ENCODE data around the gene PLEKHJ1. TPM values are rescaled to one million over a fixed set of nuclear protein-coding genes. Genes with fewer than 3 reads are reported as not detected.

Gene PLEKHJ1
- total RNA-seq, 6 donors from 2014 or later, result 67.2 to 114 (median 79.3) TPM

DNA sequence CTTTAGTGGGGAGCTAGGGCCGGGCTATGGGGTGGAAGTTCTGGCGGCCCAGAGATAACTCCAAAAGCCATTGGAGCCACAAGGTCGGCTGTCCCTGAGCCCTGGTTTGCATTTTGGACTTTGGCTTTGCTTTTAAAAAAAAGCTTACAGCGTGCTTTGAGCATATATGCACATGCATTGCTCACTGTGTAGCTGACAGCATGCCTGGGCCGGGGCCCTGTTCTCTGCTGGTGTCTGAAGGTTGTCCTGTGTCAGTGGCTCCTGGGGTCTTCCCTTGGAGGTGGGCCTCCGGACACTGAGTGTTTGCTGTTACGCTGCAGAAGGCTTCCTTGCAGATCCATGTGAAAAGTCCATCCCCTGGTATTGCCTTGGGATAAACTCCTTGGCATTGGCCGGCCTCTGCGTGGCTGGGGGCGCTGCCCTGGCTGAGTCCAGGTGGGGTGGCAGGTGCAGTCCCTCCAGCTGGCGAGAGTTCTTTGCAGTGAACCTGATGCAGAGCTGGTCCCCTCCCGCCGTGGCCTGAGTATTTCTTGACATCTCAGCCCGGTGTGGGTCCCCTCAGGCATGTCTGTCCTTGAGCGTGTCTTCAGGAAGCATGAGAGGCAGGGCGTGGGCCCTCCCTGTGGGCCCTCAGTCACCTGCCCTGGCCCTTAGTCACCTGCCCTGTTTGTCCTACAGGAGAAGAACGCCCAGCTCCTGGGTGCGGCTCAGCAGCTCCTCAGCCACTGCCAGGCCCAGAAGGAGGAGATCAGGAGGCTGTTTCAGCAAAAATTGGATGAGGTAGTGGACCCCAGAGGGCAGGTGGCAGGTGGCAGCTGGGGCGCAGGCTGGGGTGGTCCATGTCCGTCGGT is 23.0 kb downstream of the PLEKHJ1 start:
- no peaks in the 10 kb centered on the region for H3K27me3 ChIP-seq
- 89 to 91% methylated on average over 5 to 21 of the region's 21 CpGs for WGBS, 2 donors
- peak overlapping the region; percentile 23 to 73 (median 65) for H3K27ac ChIP-seq
- DNase-seq (peak; percentile 60 to 64), ATAC-seq (ENCODE audit: low FRiP score in 2 of 2) (peak; percentile 32 to 70)
- peaks cover 6 to 30% (median 11%) of the 10 kb centered on the region in 4 donors for H3K4me1 ChIP-seq
- H3K36me3 ChIP-seq, result peaks cover 22 to 98% (median 91%) of the 10 kb centered on the region in 4 donors
- peak overlapping the region in 1 of 4 donors; percentile 2 for H3K4me3 ChIP-seq
- no peaks in the 10 kb centered on the region for H3K9me3 ChIP-seq
- no peak for TF ChIP-seq POLR2A (IDR thresholded peaks at IDR 0.05)
- TF ChIP-seq, protein P1, sequence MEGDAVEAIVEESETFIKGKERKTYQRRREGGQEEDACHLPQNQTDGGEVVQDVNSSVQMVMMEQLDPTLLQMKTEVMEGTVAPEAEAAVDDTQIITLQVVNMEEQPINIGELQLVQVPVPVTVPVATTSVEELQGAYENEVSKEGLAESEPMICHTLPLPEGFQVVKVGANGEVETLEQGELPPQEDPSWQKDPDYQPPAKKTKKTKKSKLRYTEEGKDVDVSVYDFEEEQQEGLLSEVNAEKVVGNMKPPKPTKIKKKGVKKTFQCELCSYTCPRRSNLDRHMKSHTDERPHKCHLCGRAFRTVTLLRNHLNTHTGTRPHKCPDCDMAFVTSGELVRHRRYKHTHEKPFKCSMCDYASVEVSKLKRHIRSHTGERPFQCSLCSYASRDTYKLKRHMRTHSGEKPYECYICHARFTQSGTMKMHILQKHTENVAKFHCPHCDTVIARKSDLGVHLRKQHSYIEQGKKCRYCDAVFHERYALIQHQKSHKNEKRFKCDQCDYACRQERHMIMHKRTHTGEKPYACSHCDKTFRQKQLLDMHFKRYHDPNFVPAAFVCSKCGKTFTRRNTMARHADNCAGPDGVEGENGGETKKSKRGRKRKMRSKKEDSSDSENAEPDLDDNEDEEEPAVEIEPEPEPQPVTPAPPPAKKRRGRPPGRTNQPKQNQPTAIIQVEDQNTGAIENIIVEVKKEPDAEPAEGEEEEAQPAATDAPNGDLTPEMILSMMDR (IDR thresholded peaks at IDR 0.05), result no peak
- TF ChIP-seq EP300 (IDR thresholded peaks at IDR 0.05), result no peak

- Histone ChIP-seq H3K9me3 (no peaks in the 10 kb centered on the region), H3K4me3 (no peak overlapping the region), H3K27me3 (no peaks in the 10 kb centered on the region), H3K36me3 (peaks cover 21 to 96% (median 87%) of the 10 kb centered on the region in 4 donors), H3K4me1 (peaks cover 6 to 35% (median 14%) of the 10 kb centered on the region in 4 donors), H3K27ac (peak overlapping the region in 2 of 4 donors; percentile 69 to 73)
- TF ChIP-seq POLR2A (IDR thresholded peaks at IDR 0.05) (no peak), POLR2AphosphoS5 (IDR thresholded peaks at IDR 0.05) (no peak), EP300 (IDR thresholded peaks at IDR 0.05) (no peak)
- TF ChIP-seq, protein P1 (IDR thresholded peaks at IDR 0.05), result no peak
- ATAC-seq (ENCODE audit: low FRiP score in 2 of 2), result no peak
- peak in 1 of 2 donors; percentile 65 for DNase-seq
- WGBS, 2 donors, result 93 to 96% methylated on average over 16 to 25 of the region's 33 CpGs
These were observed 25.0 kb downstream of the PLEKHJ1 start for GRCh38 chr19:2210987-2211740.

- H3K9me3 ChIP-seq, result no peaks in the 10 kb centered on the region
- ATAC-seq (ENCODE audit: low FRiP score in 2 of 2), result no peak
- 90 to 96% methylated on average over 20 to 21 of the region's 21 CpGs for WGBS, 2 donors
- peaks cover 15 to 95% (median 77%) of the 10 kb centered on the region in 4 donors for H3K36me3 ChIP-seq
- peaks cover 6 to 35% (median 14%) of the 10 kb centered on the region in 4 donors for H3K4me1 ChIP-seq
- H3K27me3 ChIP-seq, result no peaks in the 10 kb centered on the region
- DNase-seq, result peak in 1 of 2 donors; percentile 86
- H3K27ac ChIP-seq, result peak overlapping the region in 1 of 4 donors; percentile 18
- TF ChIP-seq, protein P1 (IDR thresholded peaks at IDR 0.05), result no peak
- TF ChIP-seq POLR2AphosphoS5 (IDR thresholded peaks at IDR 0.05) (no peak), POLR2A (IDR thresholded peaks at IDR 0.05) (no peak), EP300 (IDR thresholded peaks at IDR 0.05) (no peak)
- no peak overlapping the region for H3K4me3 ChIP-seq
These were observed 25.9 kb downstream of the PLEKHJ1 start for GRCh38 chr19:2210206-2210605.

DNA sequence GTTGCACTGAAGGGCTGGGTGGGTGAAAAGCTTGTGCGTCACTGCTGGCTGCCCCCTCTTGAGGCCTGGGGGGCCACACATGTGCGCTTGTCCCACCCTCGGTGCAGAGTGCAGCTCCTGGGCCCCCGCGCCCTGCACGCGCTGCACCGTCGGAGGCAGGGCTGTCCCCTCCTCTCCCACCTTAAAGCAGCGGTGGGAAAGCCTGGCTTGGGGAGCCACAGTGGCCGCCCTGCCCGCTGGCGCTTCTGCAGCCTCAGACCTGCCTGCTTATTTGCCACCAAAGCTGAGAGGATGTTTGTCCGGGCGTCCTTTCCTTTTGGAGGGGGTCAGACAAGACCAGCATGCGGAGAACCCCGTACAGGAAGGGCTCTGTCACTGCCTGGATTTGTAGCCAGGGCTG is 26.7 kb downstream of the PLEKHJ1 start:
- no peak for ATAC-seq (ENCODE audit: low FRiP score in 2 of 2)
- H3K36me3 ChIP-seq, result peaks cover 15 to 92% (median 69%) of the 10 kb centered on the region in 4 donors
- no peak overlapping the region for H3K4me3 ChIP-seq
- 82 to 90% methylated on average over 10 to 11 of the region's 17 CpGs for WGBS, 2 donors
- DNase-seq, result peak in 1 of 2 donors; percentile 73
- peak overlapping the region in 2 of 4 donors; percentile 18 to 23 for H3K27ac ChIP-seq
- peaks cover 6 to 35% (median 14%) of the 10 kb centered on the region in 4 donors for H3K4me1 ChIP-seq
- H3K27me3 ChIP-seq, result no peaks in the 10 kb centered on the region
- TF ChIP-seq POLR2AphosphoS5 (IDR thresholded peaks at IDR 0.05) (no peak), EP300 (IDR thresholded peaks at IDR 0.05) (no peak), POLR2A (IDR thresholded peaks at IDR 0.05) (no peak)
- TF ChIP-seq, protein P1 (IDR thresholded peaks at IDR 0.05), result no peak
- H3K9me3 ChIP-seq, result no peaks in the 10 kb centered on the region
